Panc1 (cell line): ENCODE data around the gene JMY. TPM values are rescaled to one million over a fixed set of nuclear protein-coding genes. Genes with fewer than 3 reads are reported as not detected.

Experiments used
- ATAC-seq: fragments of 200-7000 bp; cut with Tn5 transposase; 2 replicates; pipeline ENCODE4 v1.9.1; 2020; ENCODE audit warnings: mild to moderate bottlenecking, moderate library complexity
- BruUV-seq: library from RNA; stranded (reverse); fragments of 400-500 nt; replicated peaks from 2 replicates; lab custom pipeline; 2021; lab: Mats Ljungman, UMichigan
- CTCF ChIA-PET: fragments of 300-600 bp; sonication (Branson Sonifier 250); formaldehyde crosslinking; loops from one replicate; lab custom pipeline; 2022; ENCODE audit warnings: antibody characterized with exemption; lab: Charles Lee
- POLR2A ChIA-PET: fragments of 300-600 bp; sonication (Branson Sonifier 250); formaldehyde crosslinking; loops from one replicate; lab custom pipeline; 2022; ENCODE audit warnings: antibody characterized with exemption; lab: Charles Lee
- DNase-seq: peaks from one replicate; pipeline ENCODE4 v3.0.0-alpha.2; 2010; ENCODE audit warnings: low read depth, low spot score
- H3K27ac ChIP-seq: 2 replicates; pipeline ENCODE4 v1.5.1; 2011; ENCODE audit warnings: mild to moderate bottlenecking, low read length, inconsistent platforms
- H3K27me3 ChIP-seq: fragments of 200-500 bp; sonication (Bioruptor generic); 2 replicates; pipeline ENCODE4 v1.6.0; 2014; ENCODE audit warnings: low read length, inconsistent platforms; ENCODE audit not compliant: control insufficient read depth, insufficient read depth
- H3K36me3 ChIP-seq: fragments of 200-500 bp; sonication (Bioruptor generic); 2 replicates; pipeline ENCODE4 v1.5.1; 2014; ENCODE audit warnings: inconsistent platforms, mild to moderate bottlenecking, low read length, moderate library complexity; ENCODE audit not compliant: control insufficient read depth, insufficient read depth
- H3K4me1 ChIP-seq: 2 replicates; pipeline ENCODE4 v1.5.1; 2011; ENCODE audit warnings: inconsistent platforms, mild to moderate bottlenecking, low read length, moderate library complexity; ENCODE audit not compliant: control insufficient read depth, insufficient read depth
- H3K4me3 ChIP-seq, 2 experiments: 2 replicates each; pipeline ENCODE4 v1.5.1; 2011 to 2012; ENCODE audit warnings: low read depth in 2 of 2, low read length in 2 of 2, mild to moderate bottlenecking in 2 of 2, inconsistent platforms in 1 of 2, moderate library complexity in 1 of 2
- H3K9me3 ChIP-seq: fragments of 200-500 bp; sonication (Bioruptor generic); 2 replicates; pipeline ENCODE4 v1.5.1; 2014; ENCODE audit warnings: low read depth, mild to moderate bottlenecking, inconsistent platforms, low read length, moderate library complexity; ENCODE audit not compliant: control insufficient read depth, insufficient read depth
- CTCF ChIP-seq: fragments of 450-650 bp; IDR thresholded peaks from 2 replicates; pipeline ENCODE4 v1.5.1; 2017; ENCODE audit warnings: mild to moderate bottlenecking
- POLR2AphosphoS5 ChIP-seq: IDR thresholded peaks from 2 replicates; pipeline ENCODE4 v1.6.1; 2012; ENCODE audit warnings: mild to moderate bottlenecking, low read depth, low read length, moderate library complexity
- REST ChIP-seq, 2 experiments: IDR thresholded peaks; 2 replicates each; pipeline ENCODE4 v1.6.1; 2011 to 2012; ENCODE audit warnings: low read depth in 2 of 2, control low read depth in 1 of 2, low read length in 1 of 2, mild to moderate bottlenecking in 1 of 2, moderate library complexity in 1 of 2; ENCODE audit not compliant: insufficient read depth in 1 of 2
- SIN3A ChIP-seq: IDR thresholded peaks from 2 replicates; pipeline ENCODE4 v1.6.1; 2012; ENCODE audit warnings: low read depth, mild to moderate bottlenecking, low read length, moderate library complexity, borderline replicate concordance; ENCODE audit not compliant: insufficient read depth
- TCF7L2 ChIP-seq: IDR thresholded peaks from 2 replicates; pipeline ENCODE4 v1.6.1; 2011; ENCODE audit warnings: mild to moderate bottlenecking, low read depth, low read length, inconsistent platforms
- in situ Hi-C: cut with HindIII; loops from 2 replicates; pipeline ENCODE4 v1.10.0; 2016; ENCODE audit warnings: low sequenced_read_pairs, low pct_unique_long_range_greater_than_20kb
- intact Hi-C: fragments of 100-400 bp; cut with micrococcal nuclease; formaldehyde crosslinking; loops from one replicate; pipeline ENCODE4 v1.10.0; 2022; ENCODE audit not compliant: unreplicated experiment
- total RNA-seq: library from RNA; stranded (reverse); gene quantifications from one replicate; pipeline ENCODE4 v1.2.1, GENCODE V29; 2021; ENCODE audit not compliant: unreplicated experiment

The JMY gene
- total RNA-seq, 1 experiment from 2014 or later: 6.1 TPM

- BruUV-seq: no TSS peak
- ATAC-seq (no peak), DNase-seq (no peak)
- in situ Hi-C loops: no loop called here
- no peaks in the 10 kb centered on the region for H3K9me3 ChIP-seq
- H3K27ac ChIP-seq: no peak overlapping the region
- no peak for TF ChIP-seq TCF7L2
- TF ChIP-seq REST (IDR thresholded peaks at IDR 0.05; ENCODE audit: insufficient read depth in 1 of 2, low read depth in 2 of 2, low read length in 1 of 2): no peak
- no peak for TF ChIP-seq POLR2AphosphoS5
- TF ChIP-seq SIN3A: no peak
- TF ChIP-seq CTCF: no peak
- ChIA-PET CTCF (no interaction called here), POLR2A (no interaction called here)
- no peak overlapping the region for H3K4me3 ChIP-seq
- no peaks in the 10 kb centered on the region for H3K27me3 ChIP-seq
- intact Hi-C loops: no loop called here
- H3K4me1 ChIP-seq: no peaks in the 10 kb centered on the region
- no peaks in the 10 kb centered on the region for H3K36me3 ChIP-seq
These were observed 66.5 kb downstream of the JMY start for GRCh38 chr5:79302454-79302853.

GRCh38 chr5:79305706-79306105 lies 69.8 kb downstream of the JMY start:
- ATAC-seq (no peak), DNase-seq (no peak)
- Histone ChIP-seq H3K27ac (no peak overlapping the region), H3K9me3 (no peaks in the 10 kb centered on the region), H3K36me3 (no peaks in the 10 kb centered on the region), H3K4me3 (no peak overlapping the region), H3K4me1 (no peaks in the 10 kb centered on the region), H3K27me3 (no peaks in the 10 kb centered on the region)
- POLR2A ChIA-PET: no interaction called here
- intact Hi-C loops: no loop called here
- BruUV-seq: no TSS peak
- in situ Hi-C loops: no loop called here
- CTCF ChIA-PET: no interaction called here
- TF ChIP-seq REST (IDR thresholded peaks at IDR 0.05; ENCODE audit: insufficient read depth in 1 of 2, low read depth in 2 of 2, low read length in 1 of 2) (no peak), TCF7L2 (no peak), CTCF (no peak), SIN3A (no peak), POLR2AphosphoS5 (no peak)
